OCI-LY7 (cell line): ENCODE results near the gene WIPF2.
A peak's percentile ranks its signal among the peaks of the same experiment; 100 is the strongest.

Experiments
- CTCF ChIP-seq: fragments of 200-600 bp; sonication (generic); conservative IDR thresholded peaks from 2 replicates; pipeline ENCODE4 v1.5.1; 2014; ENCODE audit warnings: mild to moderate bottlenecking, antibody characterized with exemption, low read length, moderate library complexity, mixed read lengths
- EZH2phosphoT487 ChIP-seq: fragments of 200-600 bp; sonication (generic); IDR thresholded peaks from 2 replicates; pipeline ENCODE4 v1.6.1; 2018; ENCODE audit warnings: low read depth, borderline replicate concordance, mild to moderate bottlenecking, mixed run types, antibody characterized with exemption, low read length, moderate library complexity, mixed read lengths

GRCh38 chr17:40303009-40303657, 84.0 kb downstream of the WIPF2 start:
- peak; percentile 87 for TF ChIP-seq CTCF
- no peak for TF ChIP-seq EZH2phosphoT487
